NAMALWA (cell line): Measurements from ENCODE around the gene SEC23A.
A peak's percentile ranks its signal among the peaks of the same experiment; 100 is the strongest.
"Not testable (repeated sequence)": the region's sequence is repeated elsewhere in the genome, so short reads cannot be mapped to it uniquely, and the experiment has no call there.

Experiments used
- DNase-seq: peaks from one replicate; pipeline ENCODE4 v3.0.0-alpha.2; 2015; ENCODE audit warnings: low spot score

SEC23A gene

DNA sequence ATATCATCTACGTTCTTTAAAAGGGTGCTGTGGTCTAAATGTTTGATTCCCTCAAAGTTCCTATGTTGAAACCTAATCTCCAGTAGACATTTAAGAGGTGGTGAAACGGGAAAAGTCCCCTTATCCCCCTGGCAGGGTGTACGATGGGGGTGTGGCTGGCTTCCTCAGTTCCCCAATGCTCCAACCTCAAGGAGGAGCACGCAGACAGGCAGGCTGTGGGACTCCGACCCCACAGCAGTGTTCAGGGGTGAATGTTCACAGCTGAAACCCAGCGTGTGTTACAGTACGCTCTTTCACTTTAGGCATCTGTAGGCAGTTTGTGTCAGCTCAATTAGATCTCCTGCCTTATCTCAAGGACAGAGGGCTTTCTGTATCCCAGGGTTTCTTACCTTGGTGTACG, 73.2 kb downstream of the SEC23A start:
- DNase-seq: no peak

GRCh38 chr14:39028620-39029019, 74.4 kb downstream of the SEC23A start:
- no peak for DNase-seq

GRCh38 chr14:39025810-39026627, 77.0 kb downstream of the SEC23A start:
- DNase-seq: no peak

GRCh38 chr14:39025250-39025809, 77.7 kb downstream of the SEC23A start:
- no peak for DNase-seq

GRCh38 chr14:39023939-39024871, 78.8 kb downstream of the SEC23A start:
- DNase-seq: no peak

- not testable (repeated sequence) for DNase-seq
These were observed 85.7 kb downstream of the SEC23A start for GRCh38 chr14:39017096-39018016.

GRCh38 chr14:39016733-39017095, 86.3 kb downstream of the SEC23A start:
- DNase-seq: no peak

GRCh38 chr14:39015964-39016577, 87.0 kb downstream of the SEC23A start:
- DNase-seq: no peak

DNA sequence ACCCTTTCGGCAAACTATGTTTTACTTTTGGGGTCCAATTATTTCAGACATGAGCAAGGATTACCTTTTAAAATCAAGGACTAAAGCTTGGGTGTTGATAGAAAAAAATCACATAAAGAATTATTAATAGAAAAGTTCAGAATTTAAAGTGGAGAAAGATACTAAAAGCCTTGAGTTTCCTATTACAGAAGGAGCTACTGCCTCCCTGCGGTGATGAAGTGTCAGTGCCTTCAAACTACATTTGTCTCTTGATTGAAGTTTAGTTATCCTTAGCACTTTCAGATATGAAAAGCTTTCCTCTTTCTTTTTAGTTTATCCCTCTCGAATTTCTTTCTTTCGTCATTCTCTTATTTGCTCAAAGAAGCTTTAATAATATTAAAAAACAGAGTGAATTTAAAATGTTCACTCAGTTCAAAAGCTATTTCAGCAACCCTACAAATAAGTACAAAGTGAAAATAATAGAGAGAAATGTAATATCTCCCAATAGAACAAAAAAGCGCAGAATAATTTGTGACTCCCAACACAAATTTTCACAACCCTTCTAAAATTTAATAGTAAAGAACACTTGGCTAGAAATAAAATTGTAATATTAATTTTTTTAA, 87.6 kb downstream of the SEC23A start:
- peak; percentile 41 for DNase-seq

- DNase-seq: no peak
These were observed 88.6 kb downstream of the SEC23A start for GRCh38 chr14:39014460-39014859.

GRCh38 chr14:39008965-39009364, 94.1 kb downstream of the SEC23A start:
- DNase-seq: not testable (repeated sequence)

- DNase-seq: no peak
These were observed 96.2 kb downstream of the SEC23A start for GRCh38 chr14:39006721-39007410.

DNA sequence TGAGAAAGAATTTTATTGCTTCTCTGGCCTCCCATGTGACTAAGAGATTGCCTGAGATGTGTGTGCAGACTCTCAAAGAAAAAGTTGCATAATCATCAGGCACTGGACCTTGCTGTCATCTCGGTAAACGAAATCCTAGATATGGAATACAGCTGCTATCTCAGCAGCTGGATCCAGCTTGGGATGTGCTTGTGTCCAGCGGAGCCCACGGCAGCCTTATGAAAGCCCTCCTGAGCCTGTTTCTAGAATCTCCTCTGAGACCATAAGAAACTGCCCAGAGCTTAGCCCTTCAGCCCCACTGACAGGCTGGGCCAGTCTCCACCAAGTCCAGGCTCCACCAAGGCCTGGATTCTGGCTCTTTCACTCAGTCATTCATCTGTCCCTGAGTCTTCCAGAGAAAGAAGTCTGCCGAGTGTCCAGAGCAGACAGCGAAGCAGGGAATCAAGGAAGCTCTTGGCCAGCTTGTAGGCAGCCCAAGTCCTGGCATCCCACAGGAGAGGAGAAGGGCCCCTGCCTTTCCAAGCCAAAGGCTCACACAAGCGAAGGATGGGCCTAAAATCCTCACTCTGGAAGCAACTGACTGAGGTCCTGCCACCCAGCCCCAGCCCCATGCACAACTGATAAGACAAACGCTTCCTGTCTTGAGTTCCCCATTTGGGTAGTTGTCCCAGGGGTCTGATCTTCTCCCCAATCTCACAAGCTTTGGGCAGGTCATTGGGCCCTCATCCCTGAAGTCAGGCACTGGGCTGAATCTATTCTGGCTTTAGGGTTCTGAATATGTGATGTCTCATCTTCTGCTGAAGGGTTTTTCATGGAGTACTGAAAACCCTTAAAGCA, 97.8 kb downstream of the SEC23A start:
- DNase-seq: no peak

- no peak for DNase-seq
These were observed 103.1 kb downstream of the SEC23A start for GRCh38 chr14:38999949-39000348.

DNA sequence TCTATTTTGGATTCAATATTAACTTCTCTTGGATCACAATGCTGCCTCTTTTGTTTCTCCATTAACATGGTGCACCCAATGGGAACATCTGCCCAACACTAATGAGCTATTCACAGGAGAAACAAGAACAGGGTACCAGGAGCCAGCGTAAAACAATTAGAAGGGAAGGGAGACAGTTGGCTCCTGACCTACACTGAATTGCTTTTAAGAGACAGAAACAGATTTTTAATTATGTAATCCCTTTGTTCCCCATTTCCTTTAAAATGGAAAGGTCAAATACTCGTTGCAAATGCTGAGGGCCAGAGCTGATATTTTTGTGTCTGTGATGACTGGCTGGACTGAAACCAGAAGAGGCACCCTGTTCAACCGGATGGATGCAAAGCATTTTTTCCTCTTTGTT, 108.3 kb downstream of the SEC23A start:
- DNase-seq: no peak

GRCh38 chr14:38993981-38994380, 109.1 kb downstream of the SEC23A start:
- DNase-seq: no peak

GRCh38 chr14:38992067-38992844, 110.8 kb downstream of the SEC23A start:
- DNase-seq: no peak

DNA sequence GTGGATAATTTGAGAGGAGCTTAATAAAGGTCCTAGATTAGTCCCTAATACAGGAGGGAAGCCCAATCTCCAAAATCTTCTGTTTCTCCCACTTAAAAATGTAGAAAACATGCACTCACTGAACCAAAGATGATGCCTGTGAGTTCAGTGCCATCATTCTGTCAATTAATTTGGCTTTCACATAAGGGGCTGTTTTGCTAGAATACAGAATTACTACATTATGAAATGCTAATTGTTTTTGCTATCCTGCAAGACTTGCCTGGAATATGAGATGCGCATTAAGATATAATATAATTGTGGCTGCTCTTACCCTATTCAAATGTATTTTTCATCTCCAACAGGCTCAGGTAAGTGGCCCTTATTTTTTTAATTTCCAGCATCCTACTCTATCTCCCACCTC, 111.7 kb downstream of the SEC23A start:
- no peak for DNase-seq
